HL-60/S4 treated with phorbol 12-myristate 13-acetate at 8.2 ng/mL for 4 days and 3 days (cell line): ENCODE results near the gene DDX42.
"Not testable (repeated sequence)": the region's sequence is repeated elsewhere in the genome, so short reads cannot be mapped to it uniquely, and the experiment has no call there.

Experiments used
- in situ Hi-C: fragments of 300-500 bp; cut with MboI; formaldehyde crosslinking; loops from 2 replicates; pipeline ENCODE4 v1.15.0; 2022; ENCODE audit warnings: low sequenced_read_pairs

DDX42 gene

DNA sequence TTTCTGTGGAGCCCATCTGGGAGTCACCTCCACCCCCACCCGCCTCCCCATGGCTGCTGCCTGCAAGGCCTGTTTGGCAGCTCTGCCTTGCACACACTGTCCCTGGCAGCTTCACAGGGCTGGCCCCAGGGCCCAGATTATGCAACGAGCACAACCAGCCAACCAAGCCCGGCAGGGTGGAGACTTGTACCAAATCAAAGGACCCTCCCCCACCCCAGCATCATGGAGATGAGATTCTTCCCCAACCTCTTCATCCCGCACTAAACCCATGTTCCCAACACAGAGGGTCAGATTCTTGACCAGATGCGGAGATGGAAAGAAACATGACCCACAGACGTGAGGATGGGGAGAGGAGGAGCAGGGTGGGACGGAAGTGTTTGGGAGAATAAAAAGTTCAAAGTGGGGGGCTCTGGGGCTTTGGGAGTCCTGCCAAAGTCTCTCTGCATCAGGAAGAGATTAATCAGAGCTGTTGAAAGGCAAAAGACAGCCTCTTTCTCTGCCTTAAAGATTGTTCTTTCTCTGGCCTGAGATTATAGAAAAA lies 64.7 kb downstream of the DDX42 start:
- in situ Hi-C loops, result no loop called here

DNA sequence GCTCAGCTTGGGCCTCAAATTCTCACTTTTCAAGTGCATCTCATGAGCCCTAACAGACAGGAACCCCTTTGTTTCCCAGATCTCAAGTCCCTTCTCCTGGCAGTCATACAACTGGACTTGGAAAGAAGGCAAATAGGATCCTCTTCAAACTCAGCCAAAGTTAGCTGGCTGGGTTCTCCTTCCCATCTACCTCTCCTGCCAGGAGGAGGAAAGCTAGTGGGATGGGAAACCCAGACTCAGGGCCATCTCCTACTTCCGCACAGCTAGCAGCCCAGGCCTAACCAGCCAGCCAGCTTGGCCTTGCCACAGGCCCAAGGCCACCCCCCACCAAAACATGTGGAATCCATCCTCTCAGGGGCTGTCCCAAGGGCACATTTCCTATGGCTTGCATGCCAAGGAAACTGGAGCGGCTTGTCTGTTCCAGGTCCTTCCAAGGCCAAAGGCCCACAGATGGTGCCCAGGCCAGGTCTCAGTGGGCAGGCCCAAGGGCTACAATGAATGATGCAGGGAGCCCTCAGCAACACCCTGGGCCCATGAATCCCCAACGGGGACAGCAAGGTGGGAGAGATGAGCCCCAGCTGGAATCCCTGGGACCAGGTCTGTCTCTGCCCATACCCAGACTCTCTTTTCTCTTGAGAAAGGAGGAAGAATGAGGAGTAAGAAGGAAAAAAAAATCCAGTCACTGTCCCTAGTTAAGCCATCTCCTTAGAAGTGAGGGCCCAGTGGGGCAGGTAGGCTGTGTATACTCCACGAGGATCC lies 66.8 kb downstream of the DDX42 start:
- in situ Hi-C loops, result no loop called here

DNA sequence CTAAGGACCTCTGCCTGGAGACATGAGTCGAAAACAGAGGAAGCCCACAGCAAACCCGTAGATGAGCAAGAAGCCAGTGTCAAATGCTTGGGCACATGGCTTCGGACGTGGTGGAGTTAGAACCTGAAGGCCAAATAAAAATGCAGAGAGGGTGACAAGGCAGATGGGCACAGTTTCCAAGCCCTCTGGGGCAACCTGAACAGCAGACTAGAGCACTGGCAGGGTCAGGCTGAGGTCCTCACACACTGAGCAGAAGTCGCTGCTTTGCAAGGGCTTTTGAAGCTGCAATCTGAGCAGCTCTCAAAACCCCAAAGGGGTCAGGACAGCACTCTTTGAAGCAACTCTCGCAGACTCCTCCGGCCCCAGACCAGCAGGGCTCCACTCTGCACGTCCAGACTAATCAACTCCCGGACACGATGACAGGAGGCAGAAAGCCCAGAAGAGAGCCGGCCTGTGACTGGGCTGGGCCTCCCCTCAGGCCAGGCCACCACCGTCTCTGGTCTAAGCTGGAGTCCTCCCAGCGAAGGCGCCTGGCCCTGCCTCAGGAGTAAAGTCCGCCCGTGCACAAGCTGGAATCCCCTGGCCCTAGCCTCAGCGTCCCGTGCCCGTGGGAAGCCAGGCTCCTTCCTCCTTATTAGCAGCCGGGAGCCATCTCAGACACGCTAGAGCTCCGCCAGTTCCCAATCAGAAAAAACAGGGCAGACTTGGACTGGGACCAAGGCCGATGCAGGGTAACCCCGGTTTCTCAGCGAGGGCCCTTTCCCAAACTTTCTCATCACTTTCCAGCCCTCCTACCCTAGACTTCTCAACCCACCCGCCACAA lies 67.6 kb downstream of the DDX42 start:
- in situ Hi-C loops, result no loop called here

DNA sequence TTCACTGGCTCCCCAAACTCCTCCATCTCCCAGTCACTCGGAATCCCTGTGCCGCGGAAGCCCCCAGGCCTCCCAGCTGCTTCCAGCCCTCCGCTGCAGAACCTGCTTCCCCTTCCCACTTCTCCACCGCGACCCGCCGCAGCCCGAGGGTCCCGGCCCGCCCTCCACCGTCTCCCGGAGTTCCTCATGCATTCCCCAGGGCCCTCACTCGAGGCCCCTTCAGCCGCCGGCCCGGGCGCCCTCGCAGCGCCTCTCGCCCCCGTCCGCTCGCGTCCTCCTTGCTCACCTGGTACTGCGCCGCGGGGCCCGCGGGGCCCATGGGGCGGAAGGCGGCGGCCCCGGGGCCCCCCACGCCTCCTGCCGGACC lies 68.2 kb downstream of the DDX42 start:
- in situ Hi-C loops, result no loop called here

DNA sequence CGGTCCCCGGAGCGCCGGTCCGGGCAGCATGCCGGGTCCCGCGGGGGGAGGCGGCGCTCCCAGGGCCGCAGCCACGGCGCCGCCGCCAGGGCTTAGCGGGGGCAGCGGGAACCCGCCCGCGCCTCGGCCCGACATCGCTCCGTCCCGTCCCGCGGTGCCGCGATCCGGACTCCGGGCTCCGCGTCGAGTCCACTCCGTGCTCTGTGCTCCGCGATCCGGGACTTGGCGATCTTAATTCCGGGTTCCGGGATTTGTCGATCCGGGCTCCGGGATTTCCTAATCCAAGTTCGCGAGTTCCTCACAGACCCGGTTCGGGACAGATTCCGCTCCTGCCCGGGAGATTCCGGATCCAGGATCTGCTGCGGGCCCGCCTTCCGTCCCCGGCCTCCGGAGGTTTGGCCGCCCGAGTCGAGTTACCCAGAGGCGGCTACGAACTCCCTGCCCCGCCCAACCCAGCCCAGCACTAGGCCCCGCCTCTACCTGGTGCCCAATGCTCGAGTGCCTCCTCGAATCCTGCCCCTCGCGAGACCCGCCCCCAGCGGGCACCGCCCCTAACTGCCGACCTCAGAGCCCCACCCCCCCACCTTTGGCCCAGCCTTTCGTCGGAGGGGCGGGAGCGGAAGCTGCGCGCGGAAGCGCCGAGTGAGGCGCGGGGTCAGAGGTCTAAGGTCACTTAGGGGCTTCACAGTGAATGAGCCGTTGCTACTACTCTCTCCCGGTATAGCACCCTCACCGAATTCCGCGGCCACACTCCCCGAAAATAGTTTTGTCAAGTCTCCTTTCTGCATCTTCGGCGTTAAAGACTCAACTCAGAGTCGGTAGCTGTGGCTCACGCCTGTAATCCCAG lies 68.8 kb downstream of the DDX42 start, which contains the start of gene SMARCD2:
Gene SMARCD2, minus strand, starts transcription at position 146 of the 847 bp plus-strand sequence. Its CDS starts 11 bp downstream, at position 135.
- in situ Hi-C loops, result no loop called here

DNA sequence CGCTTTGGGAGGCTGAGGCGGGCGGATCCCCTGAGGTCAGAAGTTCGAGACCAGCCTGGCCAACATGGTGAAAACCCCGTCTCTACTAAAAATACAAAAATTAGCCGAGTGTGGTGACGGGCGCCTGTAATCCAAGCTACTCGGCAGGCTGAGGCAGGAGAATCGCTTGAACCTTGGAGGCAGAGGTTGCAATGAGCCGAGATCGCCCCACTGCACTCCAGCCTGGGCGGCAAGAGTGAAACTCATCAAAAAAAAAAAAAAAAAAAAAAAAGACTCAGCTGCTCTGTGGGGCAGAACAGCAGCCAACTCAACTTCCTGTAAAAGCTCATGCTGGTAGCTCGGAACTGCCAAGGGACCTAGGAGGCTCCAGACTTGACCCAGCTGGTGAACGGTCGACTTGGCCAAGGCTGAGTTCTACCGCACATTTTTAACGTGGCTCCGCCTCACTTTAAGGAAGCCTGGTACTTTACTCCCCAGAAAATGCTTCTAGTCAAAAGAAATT lies 69.5 kb downstream of the DDX42 start:
- in situ Hi-C loops, result not testable (repeated sequence)

DNA sequence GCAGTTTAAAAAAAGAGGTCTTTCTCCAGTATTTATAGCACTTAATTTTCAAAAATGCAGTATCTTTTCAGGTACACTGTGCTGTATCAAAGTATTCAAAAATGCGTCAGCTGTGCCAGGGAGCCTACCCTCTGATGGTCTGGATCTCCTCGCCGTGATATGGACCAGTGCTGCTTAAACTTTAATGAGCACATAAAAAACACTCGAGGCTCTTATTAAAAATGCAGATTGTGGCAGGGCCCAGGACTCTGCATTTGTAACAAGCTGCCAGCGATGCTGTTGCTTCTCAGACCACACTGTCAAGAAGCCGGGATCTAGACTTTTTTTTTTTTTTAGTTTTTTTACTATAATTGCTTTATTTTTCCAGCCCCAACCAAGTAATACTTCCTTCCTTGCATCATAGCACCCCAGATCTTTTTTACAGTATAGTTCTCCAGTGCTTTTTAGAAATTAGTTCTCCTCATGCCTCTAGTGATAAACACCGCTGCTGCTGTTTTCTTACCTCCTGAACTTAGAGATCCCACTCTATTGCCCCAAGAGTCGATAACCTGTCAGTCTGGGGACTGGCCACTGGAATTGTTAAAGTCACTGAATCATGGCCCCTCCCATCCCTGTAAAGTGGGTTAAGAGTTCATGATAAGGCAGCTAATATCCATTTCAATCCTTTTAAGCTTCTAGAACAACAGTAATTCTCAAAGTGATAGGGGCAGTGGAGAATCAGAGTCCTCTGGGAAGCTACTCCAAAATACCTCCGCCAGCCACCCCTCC lies 70.1 kb downstream of the DDX42 start:
- in situ Hi-C loops, result no loop called here

DNA sequence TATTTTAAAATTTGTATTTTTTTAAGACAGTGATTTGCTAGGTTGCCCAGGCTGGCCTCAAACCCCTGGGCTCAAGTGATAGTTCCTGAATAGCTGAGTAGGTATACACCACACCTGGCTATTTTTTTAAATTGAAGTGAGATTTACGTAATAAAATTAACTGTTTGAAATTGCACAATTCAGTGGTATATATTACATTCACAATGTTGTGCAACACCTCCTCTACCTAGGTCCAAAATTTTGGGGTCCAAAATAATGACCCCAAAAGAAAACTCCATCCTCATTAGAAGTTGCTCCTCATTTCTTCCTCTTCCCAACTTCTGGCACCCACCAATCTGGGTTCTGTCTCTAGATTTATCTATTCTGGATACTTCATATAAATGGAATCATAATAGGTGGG lies 71.5 kb downstream of the DDX42 start:
- in situ Hi-C loops, result no loop called here

DNA sequence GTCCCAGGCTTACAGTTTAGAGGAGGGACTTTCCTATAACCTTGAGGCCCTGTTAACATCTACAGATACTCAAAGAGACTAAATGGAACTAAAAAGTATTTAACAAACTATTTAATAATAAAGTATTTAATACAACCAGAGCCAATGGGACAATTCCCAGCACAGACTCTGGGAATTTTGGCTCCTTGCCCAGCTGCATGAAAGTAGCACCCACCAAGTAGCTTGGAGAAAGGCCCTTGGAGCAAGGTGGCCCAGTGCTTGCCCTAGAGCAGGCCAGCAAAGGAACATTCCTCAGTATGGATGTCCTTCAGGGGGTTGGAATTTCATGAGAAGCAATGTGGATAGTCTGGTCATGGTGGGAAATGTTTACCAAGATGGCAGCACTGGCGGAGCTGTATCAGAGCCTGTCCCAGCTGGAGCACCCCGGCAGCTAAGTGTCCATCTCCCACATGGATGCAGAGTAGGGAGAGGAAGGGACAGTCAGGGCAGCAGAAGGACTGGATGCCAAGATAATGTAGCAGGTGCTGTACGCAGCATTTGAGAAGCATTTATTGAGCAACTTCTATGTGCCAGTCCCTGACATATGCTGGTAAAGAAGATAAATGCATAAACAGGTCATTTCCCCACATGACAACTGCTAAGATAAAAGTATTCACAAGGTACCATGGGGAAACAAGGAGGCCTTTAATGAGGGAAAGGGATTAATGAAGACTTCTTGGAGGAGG lies 73.7 kb downstream of the DDX42 start:
- in situ Hi-C loops, result no loop called here

DNA sequence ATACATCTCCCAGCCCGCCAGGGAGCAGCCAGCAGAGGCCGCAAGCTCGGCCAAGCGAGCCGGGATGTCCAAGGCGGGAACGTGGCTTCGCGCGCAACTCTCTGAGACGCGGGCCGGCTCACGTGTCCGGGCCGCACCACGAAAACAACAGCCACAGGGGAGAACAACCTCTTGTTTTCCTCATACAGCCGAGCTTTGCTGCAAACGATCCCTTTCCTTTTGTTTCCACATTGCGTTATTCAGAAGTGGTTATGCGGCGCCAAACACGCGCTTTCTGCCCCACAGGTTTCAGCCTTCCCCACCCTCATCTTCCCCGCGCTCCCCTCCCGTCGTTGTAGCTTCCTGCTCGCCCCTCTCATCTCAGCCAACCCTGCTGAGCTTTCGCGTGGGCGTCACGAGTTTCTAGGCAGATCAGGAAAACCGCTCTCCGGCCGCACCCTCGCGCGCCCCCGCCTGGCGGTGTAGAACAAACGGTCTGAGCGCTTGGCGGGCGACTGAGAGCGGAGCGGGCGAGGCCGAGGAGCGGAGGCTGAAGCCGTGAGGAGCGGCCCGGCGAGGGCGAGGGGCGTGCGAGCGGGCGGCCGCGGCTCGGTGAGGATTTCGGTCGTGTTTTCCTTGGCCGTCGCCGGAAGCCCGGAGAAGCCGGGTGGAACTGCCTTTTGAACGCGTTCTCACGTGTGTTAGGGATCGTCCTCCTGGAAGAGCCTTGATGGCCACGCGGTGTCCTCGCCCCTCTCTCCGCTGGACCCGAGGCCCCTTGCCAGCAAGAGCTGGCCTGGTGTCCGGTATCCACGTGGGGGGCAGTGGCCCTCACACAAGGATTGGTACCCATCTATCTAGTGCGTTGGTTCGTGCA lies 75.1 kb downstream of the DDX42 start:
- in situ Hi-C loops, result no loop called here

DNA sequence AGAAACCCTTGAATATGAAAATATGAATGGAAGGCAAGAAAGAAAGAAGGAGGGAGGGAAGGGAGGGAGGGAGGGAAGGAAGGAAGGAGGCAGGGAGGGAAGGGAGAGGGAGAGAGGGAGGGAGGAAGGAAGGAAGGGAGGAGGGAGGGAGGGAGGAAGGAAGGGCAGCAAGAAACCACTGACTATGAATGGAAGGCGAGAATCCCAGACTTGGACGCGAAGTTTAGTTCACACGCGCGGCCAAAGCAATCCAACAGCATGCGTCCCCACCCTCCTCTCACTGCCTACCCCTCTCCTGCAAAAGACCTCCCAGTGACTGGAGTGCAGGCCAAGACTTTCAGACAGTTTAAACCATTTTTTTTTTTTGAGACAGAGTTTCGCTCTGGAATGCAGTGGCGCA lies 76.4 kb downstream of the DDX42 start:
- in situ Hi-C loops, result no loop called here

DNA sequence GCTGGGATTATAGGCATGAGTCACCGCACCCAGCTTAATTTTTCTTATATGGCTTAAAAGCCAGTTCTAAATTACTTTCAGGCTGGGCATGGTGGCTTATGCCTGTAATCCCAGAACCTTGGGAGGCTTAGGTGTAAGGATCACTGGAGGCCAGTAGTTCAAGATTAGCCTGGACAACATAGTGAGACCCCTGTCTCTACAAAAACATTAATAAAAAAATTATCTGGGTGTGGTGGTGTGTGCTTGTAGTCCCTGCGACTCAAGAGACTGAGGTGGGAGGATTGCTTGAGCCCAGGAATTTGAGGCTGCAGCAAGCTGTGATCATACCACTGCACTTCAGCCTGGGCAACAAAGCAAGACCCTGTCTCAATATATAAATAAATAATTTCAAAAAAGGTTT lies 79.3 kb downstream of the DDX42 start:
- in situ Hi-C loops, result no loop called here

DNA sequence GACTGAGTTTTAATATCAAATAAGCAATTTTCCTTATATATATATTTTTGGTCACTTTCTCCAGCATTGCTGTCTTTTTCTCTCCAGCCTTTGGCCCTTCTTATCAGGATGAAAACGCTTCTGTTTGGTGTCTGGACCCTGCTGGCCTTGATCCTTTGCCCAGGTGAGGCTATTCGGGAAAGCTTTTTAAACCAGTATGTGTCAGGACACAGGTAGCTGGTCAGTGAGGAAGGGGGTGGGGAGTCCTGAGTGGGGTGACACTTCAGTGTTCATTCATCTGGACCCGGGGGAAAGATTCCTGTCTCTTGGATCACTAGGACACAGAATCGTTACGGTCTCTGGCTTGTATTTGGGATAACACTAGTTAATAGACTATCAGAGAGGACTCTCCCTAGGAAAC lies 80.7 kb downstream of the DDX42 start:
- in situ Hi-C loops, result no loop called here

DNA sequence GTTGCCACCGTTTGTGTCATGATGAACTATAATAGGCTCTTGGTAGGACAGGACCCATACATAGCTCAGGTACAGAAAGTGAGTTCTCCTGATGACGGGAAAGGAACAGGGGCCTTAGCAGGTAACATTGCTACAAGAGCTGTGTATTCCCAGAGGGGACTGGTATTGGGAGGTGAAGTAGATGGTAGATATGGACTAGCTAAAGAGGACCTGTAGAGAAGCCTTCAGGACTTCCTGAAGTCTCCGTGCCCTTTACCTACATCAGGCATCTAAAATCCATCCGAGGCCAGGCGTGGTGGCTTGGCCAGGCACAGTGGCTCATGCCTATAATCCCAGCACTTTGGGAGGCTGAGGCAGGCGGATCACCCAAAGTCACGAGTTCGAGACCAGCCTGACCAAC lies 81.2 kb downstream of the DDX42 start:
- in situ Hi-C loops, result no loop called here

DNA sequence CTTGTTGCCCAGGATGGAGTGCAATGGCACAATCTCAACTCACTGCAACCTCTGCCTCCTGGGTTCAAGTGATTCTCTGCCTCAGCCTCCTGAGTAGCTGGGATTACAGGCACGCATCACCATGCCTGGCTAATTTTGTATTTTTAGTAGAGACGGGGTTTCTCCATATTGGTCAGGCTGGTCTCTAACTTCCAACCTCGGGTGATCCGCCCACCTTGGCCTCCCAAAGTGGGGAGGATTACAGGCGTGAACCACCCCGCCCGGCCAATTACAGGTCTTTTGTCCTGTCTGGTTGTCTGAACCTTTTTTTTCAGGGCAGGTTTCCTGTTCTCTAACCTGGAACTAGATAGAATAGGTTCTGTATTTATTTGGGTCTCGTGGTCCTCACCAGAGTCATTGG lies 82.5 kb downstream of the DDX42 start:
- in situ Hi-C loops, result not testable (repeated sequence)

DNA sequence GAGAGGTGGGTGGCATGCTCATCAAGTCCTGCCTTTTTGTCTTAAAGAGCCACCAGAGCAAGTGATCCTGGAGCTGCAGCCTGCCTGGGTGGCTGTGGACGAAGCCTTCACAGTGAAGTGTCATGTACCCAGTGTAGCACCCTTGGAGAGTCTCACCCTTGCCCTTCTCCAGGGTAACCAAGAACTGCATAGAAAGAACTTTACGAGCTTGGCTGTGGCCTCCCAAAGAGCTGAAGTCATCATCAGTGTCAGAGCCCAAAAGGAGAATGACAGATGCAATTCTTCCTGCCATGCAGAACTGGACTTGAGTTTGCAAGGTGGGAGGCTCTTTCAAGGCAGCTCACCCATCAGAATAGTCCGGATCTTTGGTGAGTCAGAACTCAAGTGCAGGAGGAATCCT lies 85.3 kb downstream of the DDX42 start:
- in situ Hi-C loops, result no loop called here

DNA sequence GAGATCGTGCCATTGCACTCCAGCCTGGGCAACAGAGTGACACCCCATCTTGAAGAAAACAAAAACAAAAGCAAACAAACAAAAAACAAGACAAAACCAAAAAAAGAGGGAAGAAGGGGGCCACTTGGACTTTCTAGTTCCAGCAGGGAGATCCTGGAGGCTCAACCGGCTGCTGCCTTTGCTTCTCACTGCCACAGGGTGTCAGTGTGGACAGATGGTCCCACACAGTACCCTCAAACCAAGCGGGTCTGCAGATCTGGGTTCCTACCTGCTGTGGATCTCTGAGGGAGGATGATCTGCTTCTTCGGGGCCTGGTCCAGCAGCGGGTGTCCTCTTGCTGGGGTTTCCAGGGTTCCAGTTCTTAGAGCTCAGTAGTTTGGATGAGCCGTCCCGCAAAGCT lies 92.7 kb downstream of the DDX42 start:
- in situ Hi-C loops, result not testable (repeated sequence)
